A549 treated with RU486 at 1 μM for 4 hours (cell line): ENCODE measurements around the gene WDR77. TPM values are rescaled to one million over a fixed set of nuclear protein-coding genes. Genes with fewer than 3 reads are reported as not detected.

Source experiments
- total RNA-seq: library from RNA; stranded (reverse); fragments of 200-300 nt; extraction: Qiagen RNA extraction; gene quantifications from 5 replicates; pipeline ENCODE4 v1.2.3, GENCODE V29; 2022; ENCODE audit warnings: low read depth

The WDR77 gene
- total RNA-seq: 31.2 to 58.2 TPM (median 49.1 TPM) in 5 replicates

GRCh38 chr1:111448918-111449702 is at the start of gene WDR77, which contains the start of gene ATP5PB:
Gene WDR77 (minus strand): TSS chr1:111449256. CDS start chr1:111449169, 87 bp downstream.
Gene ATP5PB (plus strand): TSS chr1:111449464. CDS start chr1:111449542, 78 bp downstream.

Other genes starting within 250 kb of the WDR77 start
- 0.80 to 1.9 TPM (median 1.5 TPM) in 5 replicates for gene DENND2D, start 248.6 kb downstream of the WDR77 start, total RNA-seq
- gene CHI3L2, start 221.5 kb downstream of the WDR77 start, total RNA-seq: 0.15 to 0.64 TPM (median 0.41 TPM) in 4 of 5 replicates, not detected in the other
- gene CHIA, start 158.4 kb downstream of the WDR77 start, total RNA-seq: not detected in 5 replicates
- 1.1 to 1.4 TPM (median 1.3 TPM) in 5 replicates for gene OVGP1, start 21.5 kb downstream of the WDR77 start, total RNA-seq
- 231 to 276 TPM (median 253 TPM) in 5 replicates for gene ATP5PB, start 208 bp upstream of the WDR77 start, total RNA-seq
- gene C1orf162, start 24.7 kb upstream of the WDR77 start, total RNA-seq: 0.10 to 0.34 TPM (median 0.13 TPM) in 4 of 5 replicates, not detected in the other
- not detected in 5 replicates for gene ADORA3, start 54.4 kb upstream of the WDR77 start, total RNA-seq
- not detected in 5 replicates for gene TMIGD3, start 54.4 kb upstream of the WDR77 start, total RNA-seq
- gene RAP1A, start 170.5 kb upstream of the WDR77 start, total RNA-seq: 21.1 to 31.2 TPM (median 25.9 TPM) in 5 replicates